Measurements from ENCODE around the gene DPM3.

The DPM3 gene

DNA sequence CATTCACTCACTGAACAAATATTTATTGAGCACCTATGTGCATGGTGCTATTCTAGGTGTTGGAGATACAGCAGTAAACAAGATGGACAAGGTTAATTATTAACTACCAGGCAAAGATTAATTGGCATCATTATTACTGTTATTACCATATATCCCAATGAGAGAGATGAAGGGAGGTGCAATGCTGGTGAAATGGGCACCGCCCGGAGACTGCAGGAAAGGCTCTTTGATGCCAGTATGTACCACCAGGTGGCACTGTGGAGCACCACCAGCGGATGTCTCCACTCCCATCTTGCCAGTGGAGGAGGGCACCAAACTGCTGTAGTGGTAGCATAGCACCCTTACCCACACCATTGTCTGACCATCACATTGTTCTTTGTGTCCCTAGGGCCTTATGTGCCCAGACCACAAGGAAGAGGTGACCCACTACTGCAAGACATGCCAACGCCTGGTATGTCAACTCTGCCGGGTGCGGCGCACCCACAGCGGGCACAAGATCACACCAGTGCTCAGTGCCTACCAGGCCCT, 36.3 kb upstream of the DPM3 start:
- H3K36me3 ChIP-seq (replicated peaks) = peaks cover 32% of the 10 kb centered on the region
- TF ChIP-seq, protein P1, sequence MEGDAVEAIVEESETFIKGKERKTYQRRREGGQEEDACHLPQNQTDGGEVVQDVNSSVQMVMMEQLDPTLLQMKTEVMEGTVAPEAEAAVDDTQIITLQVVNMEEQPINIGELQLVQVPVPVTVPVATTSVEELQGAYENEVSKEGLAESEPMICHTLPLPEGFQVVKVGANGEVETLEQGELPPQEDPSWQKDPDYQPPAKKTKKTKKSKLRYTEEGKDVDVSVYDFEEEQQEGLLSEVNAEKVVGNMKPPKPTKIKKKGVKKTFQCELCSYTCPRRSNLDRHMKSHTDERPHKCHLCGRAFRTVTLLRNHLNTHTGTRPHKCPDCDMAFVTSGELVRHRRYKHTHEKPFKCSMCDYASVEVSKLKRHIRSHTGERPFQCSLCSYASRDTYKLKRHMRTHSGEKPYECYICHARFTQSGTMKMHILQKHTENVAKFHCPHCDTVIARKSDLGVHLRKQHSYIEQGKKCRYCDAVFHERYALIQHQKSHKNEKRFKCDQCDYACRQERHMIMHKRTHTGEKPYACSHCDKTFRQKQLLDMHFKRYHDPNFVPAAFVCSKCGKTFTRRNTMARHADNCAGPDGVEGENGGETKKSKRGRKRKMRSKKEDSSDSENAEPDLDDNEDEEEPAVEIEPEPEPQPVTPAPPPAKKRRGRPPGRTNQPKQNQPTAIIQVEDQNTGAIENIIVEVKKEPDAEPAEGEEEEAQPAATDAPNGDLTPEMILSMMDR (IDR thresholded peaks at IDR 0.05; ENCODE audit: low read depth, low read length, missing control alignments) = peak; percentile 93
- H3K4me3 ChIP-seq (ENCODE audit: low read depth, low read length) = no peak overlapping the region
- DNase-seq = peak; percentile 61
- H3K27ac ChIP-seq = no peak overlapping the region
- H3K27me3 ChIP-seq (replicated peaks) = no peaks in the 10 kb centered on the region
- in situ Hi-C loops (cut with HindIII; ENCODE audit: low pct_ligation_motif_present, low sequenced_read_pairs) = no loop called here

DNA sequence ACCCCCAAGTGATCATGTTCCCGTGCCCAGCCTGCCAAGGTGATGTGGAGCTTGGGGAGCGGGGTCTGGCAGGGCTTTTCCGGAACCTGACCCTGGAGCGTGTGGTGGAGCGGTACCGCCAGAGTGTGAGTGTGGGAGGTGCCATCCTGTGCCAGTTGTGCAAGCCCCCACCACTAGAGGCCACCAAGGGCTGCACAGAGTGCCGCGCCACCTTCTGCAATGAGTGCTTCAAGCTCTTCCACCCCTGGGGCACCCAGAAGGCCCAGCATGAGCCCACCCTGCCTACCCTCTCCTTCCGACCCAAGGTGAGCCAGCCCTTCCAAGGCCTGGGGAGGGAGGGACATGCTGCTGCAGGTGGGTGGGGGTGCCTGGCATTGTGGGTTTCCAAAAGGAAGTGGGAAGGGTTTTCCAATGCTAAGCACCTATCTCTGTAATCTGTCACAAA, 35.6 kb upstream of the DPM3 start:
- no peaks in the 10 kb centered on the region for H3K27me3 ChIP-seq (replicated peaks)
- peaks cover 32% of the 10 kb centered on the region for H3K36me3 ChIP-seq (replicated peaks)
- TF ChIP-seq, protein P1 (IDR thresholded peaks at IDR 0.05; ENCODE audit: low read depth, low read length, missing control alignments) = no peak
- no peak overlapping the region for H3K4me3 ChIP-seq (ENCODE audit: low read depth, low read length)
- no peak for DNase-seq
- no peak overlapping the region for H3K27ac ChIP-seq
- in situ Hi-C loops (cut with HindIII; ENCODE audit: low pct_ligation_motif_present, low sequenced_read_pairs) = no loop called here

DNA sequence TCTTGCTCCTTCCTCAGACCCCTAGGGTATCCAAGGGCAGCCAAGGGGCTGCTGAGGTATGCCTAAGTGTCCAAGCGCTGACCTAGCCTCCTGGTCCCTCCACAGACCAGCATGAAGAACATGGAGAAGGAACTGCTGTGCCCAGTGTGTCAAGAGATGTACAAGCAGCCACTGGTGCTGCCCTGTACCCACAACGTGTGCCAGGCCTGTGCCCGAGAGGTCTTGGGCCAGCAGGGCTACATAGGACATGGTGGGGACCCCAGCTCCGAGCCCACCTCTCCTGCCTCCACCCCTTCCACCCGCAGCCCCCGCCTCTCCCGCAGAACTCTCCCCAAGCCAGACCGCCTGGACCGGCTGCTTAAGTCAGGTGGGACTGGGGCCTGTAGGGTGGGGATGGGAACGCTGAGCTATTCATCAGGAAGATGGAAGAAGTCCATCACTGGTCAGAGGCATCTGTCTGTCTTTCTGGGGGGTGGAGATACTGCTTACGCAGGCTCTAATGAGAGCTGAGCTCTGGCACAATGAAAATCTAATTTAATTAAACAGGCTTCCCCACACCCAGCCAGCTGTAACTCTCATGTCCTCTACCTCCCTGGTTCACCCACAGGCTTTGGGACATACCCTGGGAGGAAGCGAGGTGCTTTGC, 35.1 kb upstream of the DPM3 start:
- peaks cover 31% of the 10 kb centered on the region for H3K36me3 ChIP-seq (replicated peaks)
- no peak for DNase-seq
- no peaks in the 10 kb centered on the region for H3K27me3 ChIP-seq (replicated peaks)
- H3K4me3 ChIP-seq (ENCODE audit: low read depth, low read length) = peak overlapping the region; percentile 96
- H3K27ac ChIP-seq = no peak overlapping the region
- TF ChIP-seq, protein P1 (IDR thresholded peaks at IDR 0.05; ENCODE audit: low read depth, low read length, missing control alignments) = no peak
- in situ Hi-C loops (cut with HindIII; ENCODE audit: low pct_ligation_motif_present, low sequenced_read_pairs) = no loop called here

DNA sequence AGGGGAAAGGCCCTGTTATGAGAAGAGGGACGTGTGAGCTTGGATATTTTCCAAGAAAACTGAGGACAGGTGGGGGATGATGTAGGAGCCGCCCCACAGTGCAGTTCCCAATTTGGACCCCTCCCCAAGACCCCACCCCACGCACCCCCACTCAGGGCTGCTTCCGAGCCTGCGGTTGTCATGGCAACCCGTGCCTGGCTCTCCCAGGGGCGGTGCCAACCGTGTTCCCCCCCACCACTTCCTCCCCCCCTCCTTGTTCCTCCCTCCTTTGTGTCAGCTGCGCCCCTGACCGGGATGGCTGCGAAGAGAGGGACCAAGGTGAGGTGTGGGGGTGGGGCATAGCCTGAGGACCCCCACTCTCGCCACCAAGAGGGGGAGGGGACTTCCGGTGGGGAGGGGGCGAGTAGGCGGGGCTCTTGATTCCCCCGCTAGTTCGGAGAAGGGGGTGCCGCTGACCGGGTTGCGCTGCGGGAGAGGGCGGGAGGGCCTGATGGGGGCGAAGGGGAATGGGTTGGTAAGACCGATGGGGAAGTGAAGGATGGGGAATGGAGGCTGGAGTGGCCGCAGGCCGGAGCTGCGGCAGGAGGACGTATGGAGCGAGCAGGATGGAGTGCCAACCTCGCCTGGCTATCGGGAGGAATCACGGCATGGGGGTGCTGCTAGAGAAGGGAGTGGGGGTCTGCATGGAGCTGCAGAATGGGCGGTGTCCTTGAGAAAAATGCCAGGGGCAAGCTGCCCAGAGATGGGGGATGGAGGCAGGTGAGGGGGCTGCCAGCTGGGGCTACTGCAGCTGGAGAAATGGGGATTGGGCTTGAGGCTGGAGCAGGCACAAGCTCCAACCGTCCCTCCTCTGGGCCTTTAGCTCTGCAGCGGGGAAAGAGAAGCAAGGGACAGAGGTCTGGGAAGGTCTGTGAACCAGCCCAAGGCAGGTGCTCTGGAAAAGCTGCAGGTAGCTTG, 34.3 kb upstream of the DPM3 start:
- Histone ChIP-seq H3K4me3 (ENCODE audit: low read depth, low read length) (peak overlapping the region; percentile 96), H3K27ac (no peak overlapping the region), H3K36me3 (replicated peaks) (peaks cover 27% of the 10 kb centered on the region), H3K27me3 (replicated peaks) (no peaks in the 10 kb centered on the region)
- no peak for DNase-seq
- in situ Hi-C loops (cut with HindIII; ENCODE audit: low pct_ligation_motif_present, low sequenced_read_pairs) = no loop called here
- TF ChIP-seq, protein P1 (IDR thresholded peaks at IDR 0.05; ENCODE audit: low read depth, low read length, missing control alignments) = no peak

DNA sequence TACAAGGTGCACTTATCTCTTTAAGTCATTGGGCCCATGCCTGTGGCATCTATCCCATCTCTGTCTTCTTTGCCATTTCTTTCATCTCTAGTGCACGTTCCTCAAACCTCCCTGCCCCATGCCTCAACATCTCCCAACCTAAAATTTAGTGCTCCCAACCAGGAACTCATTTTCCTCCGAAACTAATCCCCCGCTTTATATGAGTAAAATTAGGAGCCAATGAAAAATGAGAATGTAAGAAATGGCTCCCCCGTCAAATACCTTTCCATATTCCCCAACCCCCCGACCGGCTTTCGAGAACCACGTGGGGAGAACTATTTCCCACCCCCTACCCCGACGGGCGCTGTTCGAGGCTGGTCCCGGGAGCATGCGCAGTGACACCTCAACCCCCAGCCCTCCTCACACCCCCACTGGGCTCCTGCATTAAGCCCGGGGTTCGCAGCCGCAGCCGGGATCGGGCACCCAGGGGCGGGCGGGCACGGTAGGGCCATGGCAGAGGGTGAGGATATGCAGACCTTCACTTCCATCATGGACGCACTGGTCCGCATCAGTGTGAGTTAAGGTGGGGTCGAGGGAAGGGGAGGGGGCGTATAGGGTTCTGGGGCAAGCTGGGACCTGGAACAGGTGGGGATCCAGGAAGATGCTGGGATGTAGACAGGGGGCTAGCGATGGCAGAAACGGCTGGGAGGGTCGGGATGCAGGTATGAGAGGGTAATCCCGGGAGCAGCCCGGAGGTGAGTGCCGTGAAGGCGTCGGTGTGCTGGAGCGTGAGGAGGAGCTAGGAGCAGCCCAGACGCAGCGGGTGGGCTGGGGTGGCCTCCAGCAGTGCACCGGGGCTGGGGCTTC, 33.4 kb upstream of the DPM3 start, which contains the start of gene TRIM46:
TRIM46 (plus strand) TSS at position 372 of the 846 bp plus-strand sequence; CDS start at position 490, 118 bp downstream.
- TF ChIP-seq, protein P1 (IDR thresholded peaks at IDR 0.05; ENCODE audit: low read depth, low read length, missing control alignments) = no peak
- Histone ChIP-seq H3K27ac (peak within 1 kb of the TSS; percentile 90), H3K36me3 (replicated peaks) (peaks cover 23% of the 10 kb centered on the region), H3K27me3 (replicated peaks) (no peaks in the 10 kb centered on the region), H3K4me3 (ENCODE audit: low read depth, low read length) (peak within 1 kb of the TSS; percentile 96)
- in situ Hi-C loops (cut with HindIII; ENCODE audit: low pct_ligation_motif_present, low sequenced_read_pairs) = no loop called here
- DNase-seq = peak; percentile 49

Data from brain microvascular endothelial cell (primary cell).